Smooth muscle cell (in vitro differentiated cells): ENCODE results near the gene SEC11C. TPM values are rescaled to one million over a fixed set of nuclear protein-coding genes. Genes with fewer than 3 reads are reported as not detected.

Experiments
- DNase-seq: peaks from one replicate; lab custom pipeline; 2025; ENCODE audit not compliant: unreplicated experiment; lab: John Stamatoyannopoulos, UW
- H2AFZ ChIP-seq: fragments of 200-600 bp; sonication (generic); 2 replicates; pipeline ENCODE4 v1.6.0; 2016; ENCODE audit warnings: antibody characterized with exemption, low read depth, mild to moderate bottlenecking
- H3F3A ChIP-seq: fragments of 200-600 bp; sonication (generic); 2 replicates; pipeline ENCODE4 v1.6.0; 2017; ENCODE audit warnings: antibody characterized with exemption, low read depth
- H3K27ac ChIP-seq: fragments of 200-600 bp; sonication (generic); 2 replicates; pipeline ENCODE4 v1.5.1; 2016; ENCODE audit warnings: low read depth, mild to moderate bottlenecking
- H3K27me3 ChIP-seq: fragments of 200-600 bp; sonication (generic); 2 replicates; pipeline ENCODE4 v1.6.1; 2016; ENCODE audit warnings: low read depth, mild to moderate bottlenecking
- H3K36me3 ChIP-seq: fragments of 200-600 bp; sonication (generic); 2 replicates; pipeline ENCODE4 v1.5.1; 2016; ENCODE audit warnings: low read depth
- H3K4me1 ChIP-seq: fragments of 200-600 bp; sonication (generic); 2 replicates; pipeline ENCODE4 v1.5.1; 2016; ENCODE audit warnings: low read depth
- H3K4me2 ChIP-seq: fragments of 200-600 bp; sonication (generic); 2 replicates; pipeline ENCODE4 v1.6.0; 2016; ENCODE audit warnings: mild to moderate bottlenecking
- H3K4me3 ChIP-seq: fragments of 200-600 bp; sonication (generic); 2 replicates; pipeline ENCODE4 v1.5.1; 2016; ENCODE audit warnings: mild to moderate bottlenecking
- H3K79me2 ChIP-seq: fragments of 200-600 bp; sonication (generic); 2 replicates; pipeline ENCODE4 v1.6.0; 2016; ENCODE audit warnings: low read depth, mild to moderate bottlenecking
- H3K9ac ChIP-seq: fragments of 200-600 bp; sonication (generic); 2 replicates; pipeline ENCODE4 v1.6.0; 2016; ENCODE audit warnings: low read depth
- H3K9me3 ChIP-seq: fragments of 200-600 bp; sonication (generic); replicated peaks from 2 replicates; pipeline ENCODE4 v1.5.1; 2016; ENCODE audit warnings: low read depth
- H4K20me1 ChIP-seq: fragments of 200-600 bp; sonication (generic); 2 replicates; pipeline ENCODE4 v1.6.0; 2016; ENCODE audit warnings: low read depth
- CTCF ChIP-seq: fragments of 200-600 bp; sonication (generic); IDR thresholded peaks from 2 replicates; pipeline ENCODE4 v1.5.1; 2017; ENCODE audit warnings: borderline replicate concordance, mild to moderate bottlenecking, antibody characterized with exemption; ENCODE audit not compliant: insufficient read depth, poor library complexity, severe bottlenecking
- WGBS: methylation state at CpG from one replicate; pipeline ENCODE4 v1.1.7; 2016; ENCODE audit warnings: low lambda C conversion rate; 5-methylcytosine and 5-hydroxymethylcytosine counted together
- polyA plus RNA-seq: library from polyadenylated mRNA; unstranded; fragments of >200 nt; fragmentation: Nextera tagmentation; extraction: Ambion mirVana; gene quantifications from 2 replicates; pipeline ENCODE4 v1.2.1, GENCODE V29; 2016
- total RNA-seq: library from RNA; depleted of rRNA; stranded (reverse); fragments of >200 nt; gene quantifications from 2 replicates; pipeline ENCODE4 v1.2.3, GENCODE V29; 2014

SEC11C gene
- total and polyA plus RNA-seq, 2 experiments from 2014 or later, result 22.9 to 37.5 TPM

- H3F3A ChIP-seq, result no peaks in the 10 kb centered on the region
- no peak for DNase-seq
- H3K4me2 ChIP-seq, result no peak overlapping the region
- H3K9me3 ChIP-seq, result peaks cover 3% of the 10 kb centered on the region
- H3K36me3 ChIP-seq, result no peaks in the 10 kb centered on the region
- no peaks in the 10 kb centered on the region for H4K20me1 ChIP-seq
- 95% methylated on average over 4 of the region's 4 CpGs for WGBS
- no peaks in the 10 kb centered on the region for H3K79me2 ChIP-seq
- H3K27ac ChIP-seq, result no peak overlapping the region
- no peaks in the 10 kb centered on the region for H3K27me3 ChIP-seq
- no peak overlapping the region for H3K4me3 ChIP-seq
- H3K4me1 ChIP-seq, result no peaks in the 10 kb centered on the region
- no peak overlapping the region for H2AFZ ChIP-seq
- H3K9ac ChIP-seq, result no peak overlapping the region
- TF ChIP-seq CTCF, result no peak
These were observed 37.8 kb downstream of the SEC11C start for GRCh38 chr18:59177485-59177884.

GRCh38 chr18:59180150-59180845 is 40.6 kb downstream of the SEC11C start:
- H2AFZ ChIP-seq, result no peak overlapping the region

GRCh38 chr18:59182673-59183072 is 43.0 kb downstream of the SEC11C start:
- H3K9me3 ChIP-seq, result no peaks in the 10 kb centered on the region
- H2AFZ ChIP-seq, result no peak overlapping the region
- 95% methylated on average over 1 of the region's 1 CpG for WGBS
- no peak overlapping the region for H3K9ac ChIP-seq
- no peak overlapping the region for H3K27ac ChIP-seq
- H3K36me3 ChIP-seq, result no peaks in the 10 kb centered on the region
- no peaks in the 10 kb centered on the region for H4K20me1 ChIP-seq
- no peak for DNase-seq
- no peaks in the 10 kb centered on the region for H3K4me1 ChIP-seq
- no peak for TF ChIP-seq CTCF
- no peak overlapping the region for H3K4me2 ChIP-seq
- H3K27me3 ChIP-seq, result peaks cover 14% of the 10 kb centered on the region
- H3K79me2 ChIP-seq, result no peaks in the 10 kb centered on the region
- no peaks in the 10 kb centered on the region for H3F3A ChIP-seq
- H3K4me3 ChIP-seq, result no peak overlapping the region

More at GRCh38 chr18:59180150-59180845, 40.6 kb downstream of the SEC11C start:
- Histone ChIP-seq H3K4me2 (no peak overlapping the region), H3K9ac (no peak overlapping the region), H3K36me3 (no peaks in the 10 kb centered on the region), H3K27ac (no peak overlapping the region), H3F3A (no peaks in the 10 kb centered on the region), H3K4me1 (no peaks in the 10 kb centered on the region), H3K4me3 (no peak overlapping the region), H3K79me2 (no peaks in the 10 kb centered on the region), H3K9me3 (no peaks in the 10 kb centered on the region), H4K20me1 (no peaks in the 10 kb centered on the region), H3K27me3 (peaks cover 14% of the 10 kb centered on the region)
- DNase-seq, result no peak
- no peak for TF ChIP-seq CTCF
- WGBS, result 63% methylated on average over 9 of the region's 9 CpGs

- no peaks in the 10 kb centered on the region for H3K79me2 ChIP-seq
- no peaks in the 10 kb centered on the region for H3F3A ChIP-seq
- no peak overlapping the region for H3K27ac ChIP-seq
- no peaks in the 10 kb centered on the region for H3K36me3 ChIP-seq
- TF ChIP-seq CTCF, result no peak
- 87% methylated on average over 2 of the region's 2 CpGs for WGBS
- H3K4me2 ChIP-seq, result no peak overlapping the region
- peaks cover 10% of the 10 kb centered on the region for H3K27me3 ChIP-seq
- DNase-seq, result no peak
- H2AFZ ChIP-seq, result no peak overlapping the region
- no peaks in the 10 kb centered on the region for H4K20me1 ChIP-seq
- H3K9me3 ChIP-seq, result no peaks in the 10 kb centered on the region
- no peaks in the 10 kb centered on the region for H3K4me1 ChIP-seq
- H3K9ac ChIP-seq, result no peak overlapping the region
- H3K4me3 ChIP-seq, result no peak overlapping the region
These were observed 49.3 kb downstream of the SEC11C start for GRCh38 chr18:59189008-59189407.
